22Rv1 (cell line): ENCODE measurements around the gene CDK5RAP2.

Source experiments
- CTCF ChIP-seq: fragments of 450-650 bp; IDR thresholded peaks from 2 replicates; pipeline ENCODE4 v1.5.1; 2017; ENCODE audit warnings: mild to moderate bottlenecking
- ZFX ChIP-seq: fragments of 450-650 bp; IDR thresholded peaks from 2 replicates; pipeline ENCODE4 v1.6.1; 2017; ENCODE audit warnings: antibody characterized with exemption, borderline replicate concordance

DNA sequence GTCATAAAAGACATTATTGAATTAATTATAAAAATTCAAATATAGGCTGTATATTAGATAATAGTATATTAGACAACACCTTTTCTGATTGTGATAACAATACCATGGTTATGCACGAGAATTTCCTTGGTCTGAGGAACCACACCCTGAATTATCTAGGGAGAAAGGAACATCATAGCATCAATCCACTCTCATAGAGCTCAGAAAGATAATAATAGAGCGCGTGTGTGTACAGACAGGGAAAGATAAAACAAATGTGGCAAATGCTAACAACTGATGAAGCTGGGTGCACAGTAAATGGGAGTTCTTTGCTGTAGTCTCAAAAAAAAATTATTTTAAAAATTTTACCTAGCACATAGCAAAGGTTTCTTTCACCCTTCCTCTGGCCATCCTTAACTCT is 143.5 kb downstream of the CDK5RAP2 start:
- TF ChIP-seq CTCF = no peak
- TF ChIP-seq ZFX = no peak
